HepG2 (cell line): Measurements from ENCODE around the gene HOXD4. TPM values are rescaled to one million over a fixed set of nuclear protein-coding genes. Genes with fewer than 3 reads are reported as not detected.

ENCODE experiments used
- ATAC-seq: fragments of 200-7000 bp; cut with Tn5 transposase; 3 replicates; pipeline ENCODE4 v1.9.1; 2020; ENCODE audit warnings: mild to moderate bottlenecking, moderate library complexity
- BruUV-seq: library from RNA; stranded (reverse); fragments of 400-500 nt; replicated peaks from 2 replicates; lab custom pipeline; 2021; lab: Mats Ljungman, UMichigan
- CTCF ChIA-PET: fragments of 300-600 bp; formaldehyde crosslinking; extraction: SDS; loops from one replicate; lab custom pipeline; 2021; ENCODE audit warnings: low total read pairs, inconsistent platforms, low intra/inter-chr PET ratio; lab: Yijun Ruan, JAX
- POLR2A ChIA-PET: fragments of 350-600 bp; sonication (Branson Sonifier 250); formaldehyde crosslinking; loops from one replicate; lab custom pipeline; 2020; ENCODE audit warnings: antibody characterized with exemption, inconsistent platforms; lab: Yijun Ruan, JAX
- DNase-seq: peaks from one replicate; pipeline ENCODE4 v3.0.0-alpha.2; 2015; ENCODE audit warnings: low spot score
- FAIRE-seq: peaks from 3 replicates; lab custom pipeline; 2011; peaks lifted over from hg19 to GRCh38; lab: Jason Lieb, UNC
- H2AFZ ChIP-seq: one replicate; pipeline ENCODE4 v1.6.1; 2011; ENCODE audit warnings: low read length, inconsistent platforms
- H3K27ac ChIP-seq: fragments of 300-600 bp; 3 replicates; pipeline ENCODE4 v1.8.0; 2011; ENCODE audit warnings: mixed run types, mild to moderate bottlenecking, mixed read lengths, low read length, inconsistent platforms; ENCODE audit not compliant: insufficient read depth; ENCODE audit errors: extremely low read length
- H3K27me3 ChIP-seq, 2 experiments: fragments of 200-600 bp in 1 of 2; 2 replicates in 1 of 2; 3 replicates in 1 of 2; pipeline versions ENCODE4 v1.6.0 to v1.8.0; 2011; ENCODE audit warnings: low read length in 2 of 2, mild to moderate bottlenecking in 2 of 2, moderate library complexity in 2 of 2, inconsistent platforms in 1 of 2; ENCODE audit not compliant: insufficient read depth in 2 of 2, control insufficient read depth in 1 of 2
- H3K36me3 ChIP-seq, 2 experiments: fragments of 200-600 bp in 1 of 2; replicated peaks in 1 of 2; 2 replicates in 1 of 2; 3 replicates in 1 of 2; pipeline versions ENCODE4 v1.5.1 to v1.8.0; 2011; ENCODE audit warnings: low read length in 2 of 2, inconsistent platforms in 1 of 2; ENCODE audit not compliant: insufficient read depth in 2 of 2, control insufficient read depth in 1 of 2
- H3K4me1 ChIP-seq: 2 replicates; pipeline ENCODE4 v1.5.1; 2012; ENCODE audit warnings: low read length, inconsistent platforms; ENCODE audit not compliant: insufficient read depth
- H3K4me2 ChIP-seq: 2 replicates; pipeline ENCODE4 v1.6.0; 2011; ENCODE audit warnings: low read depth, low read length, inconsistent platforms
- H3K4me3 ChIP-seq, 3 experiments: fragments of 200-600 bp in 1 of 3; sonication (generic), shearing (Covaris generic) in 1 of 3; replicated peaks in 1 of 3; 2 replicates each; pipeline ENCODE4 v1.5.1; 2011 to 2016; ENCODE audit warnings: low read length in 3 of 3, inconsistent platforms in 2 of 3, low read depth in 2 of 3, mild to moderate bottlenecking in 2 of 3, control low read depth in 1 of 3, mixed read lengths in 1 of 3; ENCODE audit not compliant: insufficient read depth in 1 of 3
- H3K79me2 ChIP-seq: one replicate; pipeline ENCODE4 v1.6.1; 2011; ENCODE audit warnings: low read length, inconsistent platforms; ENCODE audit not compliant: insufficient read depth
- H3K9ac ChIP-seq: 2 replicates; pipeline ENCODE4 v1.6.0; 2011; ENCODE audit warnings: mild to moderate bottlenecking, low read depth, low read length, inconsistent platforms; ENCODE audit not compliant: insufficient read depth
- H3K9me3 ChIP-seq: 2 replicates; pipeline ENCODE4 v1.5.1; 2012; ENCODE audit warnings: mild to moderate bottlenecking, low read length
- H4K20me1 ChIP-seq: 2 replicates; pipeline ENCODE4 v1.6.0; 2011; ENCODE audit warnings: inconsistent platforms, mild to moderate bottlenecking, low read length, moderate library complexity; ENCODE audit not compliant: insufficient read depth
- ARID2 ChIP-seq: sonication (generic); formaldehyde crosslinking; IDR thresholded peaks from 2 replicates; pipeline ENCODE4 v1.8.1; 2022; ENCODE audit warnings: mild to moderate bottlenecking, missing genetic modification reagents, borderline replicate concordance
- BHLHE40 ChIP-seq: IDR thresholded peaks from 2 replicates; pipeline ENCODE4 v1.6.1; 2011; ENCODE audit warnings: low read length, improper control_type of control experiment
- DDIT3 ChIP-seq: sonication (generic); formaldehyde crosslinking; IDR thresholded peaks from 2 replicates; pipeline ENCODE4 v1.4.0; 2020; ENCODE audit warnings: mild to moderate bottlenecking, missing genetic modification reagents
- DRAP1 ChIP-seq: IDR thresholded peaks from 2 replicates; pipeline ENCODE4 v1.6.1; 2016; ENCODE audit warnings: missing genetic modification reagents, missing compliant biosample characterization
- ELF3 ChIP-seq: IDR thresholded peaks from 2 replicates; pipeline ENCODE4 v1.6.1; 2016; ENCODE audit warnings: missing genetic modification reagents, missing compliant biosample characterization
- FOXC1 ChIP-seq: sonication (generic); formaldehyde crosslinking; IDR thresholded peaks from 2 replicates; pipeline ENCODE4 v1.8.0; 2022; ENCODE audit warnings: mild to moderate bottlenecking, missing genetic modification reagents, borderline replicate concordance
- ISL2 ChIP-seq: sonication (generic); formaldehyde crosslinking; IDR thresholded peaks from 2 replicates; pipeline ENCODE4 v1.5.0; 2020; ENCODE audit warnings: missing genetic modification reagents
- MXD4 ChIP-seq: IDR thresholded peaks from 2 replicates; pipeline ENCODE4 v1.6.1; 2016; ENCODE audit warnings: mild to moderate bottlenecking, missing biosample characterization, missing genetic modification reagents
- MYPOP ChIP-seq: sonication (generic); formaldehyde crosslinking; IDR thresholded peaks from 2 replicates; pipeline ENCODE4 v1.8.1; 2023; ENCODE audit warnings: mild to moderate bottlenecking, moderate library complexity, missing genetic modification reagents
- NCOA1 ChIP-seq: sonication (generic); formaldehyde crosslinking; IDR thresholded peaks from 2 replicates; pipeline ENCODE4 v1.9.0; 2021; ENCODE audit warnings: missing genetic modification reagents
- NONO ChIP-seq, 2 experiments: fragments of 450-650 bp in 1 of 2; sonication (generic) in 1 of 2; formaldehyde crosslinking in 1 of 2; IDR thresholded peaks in 1 of 2; conservative IDR thresholded peaks in 1 of 2; 2 replicates each; pipeline versions ENCODE4 v1.6.1 to v1.8.0; 2017 to 2022; ENCODE audit warnings: mild to moderate bottlenecking in 1 of 2, missing genetic modification reagents in 1 of 2, moderate library complexity in 1 of 2
- RFXAP ChIP-seq: sonication (generic); formaldehyde crosslinking; IDR thresholded peaks from 2 replicates; pipeline ENCODE4 v1.4.0; 2020; ENCODE audit warnings: missing genetic modification reagents, borderline replicate concordance
- THAP9 ChIP-seq: sonication (generic); formaldehyde crosslinking; IDR thresholded peaks from 2 replicates; pipeline ENCODE4; 2020; ENCODE audit warnings: missing genetic modification reagents, mild to moderate bottlenecking, borderline replicate concordance
- ZFP36L1 ChIP-seq: sonication (generic); formaldehyde crosslinking; IDR thresholded peaks from 2 replicates; pipeline ENCODE4 v1.8.0; 2022; ENCODE audit warnings: mild to moderate bottlenecking, missing genetic modification reagents, moderate library complexity
- ZNF580 ChIP-seq: IDR thresholded peaks from 2 replicates; pipeline ENCODE4 v1.6.1; 2016; ENCODE audit warnings: low read depth, borderline replicate concordance
- ZNF607 ChIP-seq: sonication (generic); formaldehyde crosslinking; IDR thresholded peaks from 2 replicates; pipeline ENCODE4 v1.5.1; 2020; ENCODE audit warnings: missing genetic modification reagents, mild to moderate bottlenecking, borderline replicate concordance
- ZSCAN20 ChIP-seq: sonication (generic); formaldehyde crosslinking; IDR thresholded peaks from 2 replicates; pipeline ENCODE4 v1.4.0; 2020; ENCODE audit warnings: missing genetic modification reagents, mild to moderate bottlenecking, borderline replicate concordance
- WGBS: methylation state at CpG from one replicate; pipeline ENCODE4 v1.1.6; 2017; ENCODE audit warnings: low lambda C conversion rate; 5-methylcytosine and 5-hydroxymethylcytosine counted together
- in situ Hi-C: cut with HindIII; loops from 2 replicates; pipeline ENCODE4 v1.10.0; 2017; ENCODE audit warnings: low pct_unique_long_range_greater_than_20kb; ENCODE audit not compliant: extremely low pct_ligation_motif_present
- intact Hi-C: fragments of 100-400 bp; cut with micrococcal nuclease; formaldehyde crosslinking; loops from one replicate; pipeline ENCODE4 v1.10.0; 2022; ENCODE audit not compliant: unreplicated experiment
- polyA plus RNA-seq, 8 experiments: library from polyadenylated mRNA; depleted of rRNA in 3 of 8; stranded (reverse) in 7 of 8; unstranded in 1 of 8; fragments of >200 nt; fragmentation: Illumina TruSeq in 4 of 8; extraction: Trizol in 4 of 8; gene quantifications; 2 replicates each; pipeline versions ENCODE4 v1.2.1 to v1.2.3, GENCODE V29; 2011 to 2016; ENCODE audit warnings: low read depth in 4 of 8, missing spikeins in 1 of 8, mixed read lengths in 1 of 8; ENCODE audit not compliant: insufficient read depth in 1 of 8
- total RNA-seq, 5 experiments: library from RNA; depleted of rRNA; stranded (reverse); fragments of >200 nt; fragmentation: Illumina TruSeq; extraction: Trizol; gene quantifications; 2 replicates each; pipeline ENCODE4 v1.2.3, GENCODE V29; 2016; ENCODE audit warnings: low read depth in 1 of 5

Gene HOXD4
- total and polyA plus RNA-seq, 2 of the 13 experiments (the other 11 are each of a cell fraction or from before 2014, with no cell fraction given) = not detected

GRCh38 chr2:176182671-176183070 lies 31.3 kb downstream of the HOXD4 start:
- ChIA-PET CTCF (no interaction called here), POLR2A (no interaction called here)
- no peak for DNase-seq
- Histone ChIP-seq H2AFZ (no peak overlapping the region), H4K20me1 (peaks cover 4% of the 10 kb centered on the region; the same call in 1 of the 2 replicates), H3K4me3 (no peak overlapping the region), H3K9ac (no peak overlapping the region), H3K36me3 (peaks cover 2 to 22% of the 10 kb centered on the region in 2 experiments; a peak in 4 of 5 replicates), H3K9me3 (no peaks in the 10 kb centered on the region), H3K27ac (no peak overlapping the region), H3K4me2 (no peak overlapping the region), H3K79me2 (peaks cover 39% of the 10 kb centered on the region), H3K4me1 (peaks cover 52% of the 10 kb centered on the region), H3K27me3 (no peaks in the 10 kb centered on the region; a peak in 2 of 5 replicates)
- WGBS = 40% methylated on average over 3 of the region's 3 CpGs
- no peak for FAIRE-seq
- BruUV-seq = no TSS peak
- in situ Hi-C loops (no loop called here), intact Hi-C loops (no loop called here)
- no peak for ATAC-seq
- TF ChIP-seq FOXC1 (CRISPR knock-in tag) (no peak), MYPOP (CRISPR knock-in tag) (no peak), NONO (IDR thresholded peaks at IDR 0.05) (no peak), NONO (CRISPR knock-in tag; conservative IDR thresholded peaks at IDR 0.05) (no peak), ZNF580 (CRISPR knock-in tag) (no peak), NCOA1 (no peak), ZFP36L1 (CRISPR knock-in tag) (no peak), DDIT3 (CRISPR knock-in tag) (no peak), THAP9 (CRISPR knock-in tag) (no peak), BHLHE40 (no peak), ARID2 (CRISPR knock-in tag) (no peak), ZSCAN20 (CRISPR knock-in tag) (no peak), ZNF607 (CRISPR knock-in tag) (no peak), RFXAP (CRISPR knock-in tag) (no peak), DRAP1 (CRISPR knock-in tag) (no peak), ELF3 (CRISPR knock-in tag) (no peak), MXD4 (CRISPR knock-in tag) (no peak), ISL2 (CRISPR knock-in tag) (no peak)
